IMR-90 (cell line): ENCODE measurements around the gene PPA2.

Experiments used
- BHLHE40 ChIP-seq: fragments of 150-350 bp; IDR thresholded peaks from 2 replicates; pipeline ENCODE4 v1.6.1; 2016; ENCODE audit warnings: mild to moderate bottlenecking, low read depth, low read length
- CEBPB ChIP-seq: IDR thresholded peaks from 2 replicates; pipeline ENCODE4 v1.6.1; 2012; ENCODE audit warnings: low read depth, low read length, improper control_type of control experiment
- POLR2A ChIP-seq: IDR thresholded peaks from 2 replicates; pipeline ENCODE4 v1.6.1; 2012; ENCODE audit warnings: mild to moderate bottlenecking, low read depth, low read length
- RAD21 ChIP-seq: IDR thresholded peaks from 2 replicates; pipeline ENCODE4 v1.6.1; 2012; ENCODE audit warnings: low read length, improper control_type of control experiment
- RCOR1 ChIP-seq: IDR thresholded peaks from 2 replicates; pipeline ENCODE4 v1.6.1; 2012; ENCODE audit warnings: mild to moderate bottlenecking, low read length, improper control_type of control experiment; ENCODE audit not compliant: insufficient replicate concordance
- RFX5 ChIP-seq: IDR thresholded peaks from 2 replicates; pipeline ENCODE4 v1.8.0; 2012; ENCODE audit warnings: low read depth, mild to moderate bottlenecking, low read length, moderate library complexity
- TF ChIP-seq, protein P1 (sequence below): conservative IDR thresholded peaks from 2 replicates; pipeline ENCODE4 v1.5.1; 2012; ENCODE audit warnings: mild to moderate bottlenecking, low read depth, low read length, improper control_type of control experiment

DNA sequence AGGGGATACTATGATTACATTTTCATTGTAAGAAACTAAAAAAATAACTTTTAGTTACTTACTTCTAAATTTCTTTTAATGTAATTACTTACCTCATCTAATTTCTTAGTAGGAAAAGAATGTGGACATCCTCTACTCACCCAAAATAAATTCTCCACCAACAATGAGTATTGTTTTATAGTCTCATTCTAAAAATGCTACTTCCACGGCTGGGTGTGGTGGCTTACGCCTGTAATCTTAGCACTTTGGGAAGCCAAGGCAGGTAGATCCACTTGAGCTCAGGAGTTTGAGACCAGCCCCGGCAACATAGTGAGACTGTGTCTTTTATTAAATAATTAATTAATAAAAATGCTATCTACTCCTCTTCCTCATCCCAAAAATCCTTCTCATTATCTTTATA is 99.8 kb downstream of the PPA2 start:
- no peak for TF ChIP-seq RCOR1
- TF ChIP-seq POLR2A: no peak
- TF ChIP-seq CEBPB: no peak
- TF ChIP-seq, protein P1, sequence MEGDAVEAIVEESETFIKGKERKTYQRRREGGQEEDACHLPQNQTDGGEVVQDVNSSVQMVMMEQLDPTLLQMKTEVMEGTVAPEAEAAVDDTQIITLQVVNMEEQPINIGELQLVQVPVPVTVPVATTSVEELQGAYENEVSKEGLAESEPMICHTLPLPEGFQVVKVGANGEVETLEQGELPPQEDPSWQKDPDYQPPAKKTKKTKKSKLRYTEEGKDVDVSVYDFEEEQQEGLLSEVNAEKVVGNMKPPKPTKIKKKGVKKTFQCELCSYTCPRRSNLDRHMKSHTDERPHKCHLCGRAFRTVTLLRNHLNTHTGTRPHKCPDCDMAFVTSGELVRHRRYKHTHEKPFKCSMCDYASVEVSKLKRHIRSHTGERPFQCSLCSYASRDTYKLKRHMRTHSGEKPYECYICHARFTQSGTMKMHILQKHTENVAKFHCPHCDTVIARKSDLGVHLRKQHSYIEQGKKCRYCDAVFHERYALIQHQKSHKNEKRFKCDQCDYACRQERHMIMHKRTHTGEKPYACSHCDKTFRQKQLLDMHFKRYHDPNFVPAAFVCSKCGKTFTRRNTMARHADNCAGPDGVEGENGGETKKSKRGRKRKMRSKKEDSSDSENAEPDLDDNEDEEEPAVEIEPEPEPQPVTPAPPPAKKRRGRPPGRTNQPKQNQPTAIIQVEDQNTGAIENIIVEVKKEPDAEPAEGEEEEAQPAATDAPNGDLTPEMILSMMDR: no peak
- no peak for TF ChIP-seq RFX5
- TF ChIP-seq RAD21: no peak
- no peak for TF ChIP-seq BHLHE40
